ENCODE results near the gene SLC9A3.

Gene SLC9A3

GRCh38 chr5:532521-533242 lies 8.4 kb upstream of the SLC9A3 start:
- POLR2A ChIA-PET, result no interaction called here
- TF ChIP-seq LEF1 (IDR thresholded peaks at IDR 0.05; ENCODE audit: borderline replicate concordance) (no peak), CTBP1 (IDR thresholded peaks at IDR 0.05; ENCODE audit: borderline replicate concordance) (no peak), FOXM1 (IDR thresholded peaks at IDR 0.05; ENCODE audit: borderline replicate concordance) (no peak), HDGF (IDR thresholded peaks at IDR 0.05; ENCODE audit: borderline replicate concordance) (no peak), SUZ12 (IDR thresholded peaks at IDR 0.05) (no peak), FOXK2 (IDR thresholded peaks at IDR 0.05) (no peak)
- no peak for DNase-seq (ENCODE audit: extremely low spot score)
- CTCF ChIA-PET, result no interaction called here

- TF ChIP-seq SP1 (IDR thresholded peaks at IDR 0.05), result no peak
- TF ChIP-seq PKNOX1 (IDR thresholded peaks at IDR 0.05), result no peak
- no peak for TF ChIP-seq FOXK2 (IDR thresholded peaks at IDR 0.05)
- no peak for TF ChIP-seq L3MBTL2 (conservative IDR thresholded peaks at IDR 0.05)
- TF ChIP-seq BHLHE40 (IDR thresholded peaks at IDR 0.05; ENCODE audit: borderline replicate concordance), result no peak
- no peak for TF ChIP-seq FOXA1 (IDR thresholded peaks at IDR 0.05)
- TF ChIP-seq SUZ12 (IDR thresholded peaks at IDR 0.05), result no peak
- no peak for TF ChIP-seq ELF4 (IDR thresholded peaks at IDR 0.05)
- no peak for TF ChIP-seq HDGF (IDR thresholded peaks at IDR 0.05; ENCODE audit: borderline replicate concordance)
- no peak for TF ChIP-seq FOXM1 (IDR thresholded peaks at IDR 0.05; ENCODE audit: borderline replicate concordance)
- no peak for TF ChIP-seq ZNF384 (IDR thresholded peaks at IDR 0.05)
- TF ChIP-seq ARNT (IDR thresholded peaks at IDR 0.05), result no peak
- no peak for TF ChIP-seq CTBP1 (IDR thresholded peaks at IDR 0.05; ENCODE audit: borderline replicate concordance)
- TF ChIP-seq TARDBP (IDR thresholded peaks at IDR 0.05), result no peak
- no peak for TF ChIP-seq LEF1 (IDR thresholded peaks at IDR 0.05; ENCODE audit: borderline replicate concordance)
- TF ChIP-seq NFRKB (IDR thresholded peaks at IDR 0.05), result no peak
- ChIA-PET CTCF (no interaction called here), POLR2A (no interaction called here)
- DNase-seq (ENCODE audit: extremely low spot score), result no peak
Observed at GRCh38 chr5:531749-532315, 7.6 kb upstream of the SLC9A3 start.

GRCh38 chr5:531101-531748 lies 7.0 kb upstream of the SLC9A3 start:
- ChIA-PET POLR2A (interaction anchor here (1.6 kb wide), 1 partner anchor 13 kb away, joined by 4 read pairs; no protein-coding TSS in a partner anchor), CTCF (no interaction called here)
- DNase-seq (ENCODE audit: extremely low spot score), result no peak
- TF ChIP-seq PKNOX1 (IDR thresholded peaks at IDR 0.05), result no peak

GRCh38 chr5:530001-530955 lies 6.0 kb upstream of the SLC9A3 start:
- no peak for DNase-seq (ENCODE audit: extremely low spot score)
- TF ChIP-seq ARNT (IDR thresholded peaks at IDR 0.05) (no peak), CTBP1 (IDR thresholded peaks at IDR 0.05; ENCODE audit: borderline replicate concordance) (no peak), FOXK2 (IDR thresholded peaks at IDR 0.05) (no peak), FOXM1 (IDR thresholded peaks at IDR 0.05; ENCODE audit: borderline replicate concordance) (no peak), HDGF (IDR thresholded peaks at IDR 0.05; ENCODE audit: borderline replicate concordance) (no peak), PKNOX1 (IDR thresholded peaks at IDR 0.05) (no peak), SP1 (IDR thresholded peaks at IDR 0.05) (no peak), NFRKB (IDR thresholded peaks at IDR 0.05) (no peak), SUZ12 (IDR thresholded peaks at IDR 0.05) (no peak), ELF4 (IDR thresholded peaks at IDR 0.05) (no peak), FOXA1 (IDR thresholded peaks at IDR 0.05) (no peak), L3MBTL2 (conservative IDR thresholded peaks at IDR 0.05) (no peak), TARDBP (IDR thresholded peaks at IDR 0.05) (no peak), ZNF384 (IDR thresholded peaks at IDR 0.05) (no peak), LEF1 (IDR thresholded peaks at IDR 0.05; ENCODE audit: borderline replicate concordance) (no peak), BHLHE40 (IDR thresholded peaks at IDR 0.05; ENCODE audit: borderline replicate concordance) (no peak)
- ChIA-PET CTCF (no interaction called here), POLR2A (interaction anchor here (1.6 kb wide), 1 partner anchor 14 kb away, joined by 4 read pairs; no protein-coding TSS in a partner anchor)

GRCh38 chr5:528629-529511 lies 4.6 kb upstream of the SLC9A3 start:
- TF ChIP-seq CTBP1 (IDR thresholded peaks at IDR 0.05; ENCODE audit: borderline replicate concordance) (no peak), SP1 (IDR thresholded peaks at IDR 0.05) (no peak), ELF4 (IDR thresholded peaks at IDR 0.05) (no peak), ARNT (IDR thresholded peaks at IDR 0.05) (no peak), TARDBP (IDR thresholded peaks at IDR 0.05) (no peak), L3MBTL2 (conservative IDR thresholded peaks at IDR 0.05) (no peak), PKNOX1 (IDR thresholded peaks at IDR 0.05) (no peak)
- CTCF ChIA-PET, result no interaction called here

More at GRCh38 chr5:528629-529511, 4.6 kb upstream of the SLC9A3 start:
- POLR2A ChIA-PET, result interaction anchor here (1.6 kb wide), 1 partner anchor 16 kb away, joined by 4 read pairs; no protein-coding TSS in a partner anchor
- no peak for DNase-seq (ENCODE audit: extremely low spot score)
